ENCODE measurements around the gene MEG3.

MEG3 gene

DNA sequence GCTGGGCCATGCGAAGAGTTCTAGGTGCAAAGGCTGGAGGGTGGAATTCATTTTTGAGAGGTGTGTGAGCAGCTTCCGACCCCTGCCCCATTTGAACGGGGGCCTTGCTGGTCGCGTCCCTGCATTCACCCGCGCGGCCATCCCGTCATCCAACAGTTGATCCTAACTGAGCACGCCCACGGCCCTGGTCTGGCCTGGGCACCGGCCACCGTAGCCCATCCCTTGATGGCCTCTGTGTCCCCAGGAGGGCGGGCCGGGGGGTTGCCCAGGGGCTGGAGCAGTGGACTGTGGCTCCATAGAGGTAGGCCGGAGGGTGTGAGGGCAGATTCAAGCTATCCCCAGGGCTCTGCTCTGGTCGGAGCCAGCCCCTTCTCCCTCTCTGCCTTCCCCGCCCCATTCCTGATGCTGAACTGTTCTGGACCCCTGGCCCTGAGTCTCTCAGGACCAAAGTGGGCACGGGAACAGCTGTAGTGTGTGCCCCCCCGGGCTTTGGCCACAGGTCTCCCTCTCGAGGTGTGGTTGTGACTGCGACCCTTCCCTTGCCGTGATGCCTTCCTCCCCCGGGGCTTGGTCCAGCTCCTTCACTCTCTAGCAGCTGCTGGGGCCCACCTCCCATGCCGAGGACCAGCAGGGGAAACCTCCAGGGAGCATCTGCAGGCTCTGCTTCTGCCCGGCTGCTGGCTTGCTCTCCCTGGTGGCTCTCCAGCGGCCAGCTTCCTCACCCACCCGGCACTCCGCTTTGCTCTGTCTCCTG lies 9.1 kb downstream of the MEG3 start:
- no peak for DNase-seq

- no peak for DNase-seq
Observed at GRCh38 chr14:100835548-100836310, 9.8 kb downstream of the MEG3 start.

DNA sequence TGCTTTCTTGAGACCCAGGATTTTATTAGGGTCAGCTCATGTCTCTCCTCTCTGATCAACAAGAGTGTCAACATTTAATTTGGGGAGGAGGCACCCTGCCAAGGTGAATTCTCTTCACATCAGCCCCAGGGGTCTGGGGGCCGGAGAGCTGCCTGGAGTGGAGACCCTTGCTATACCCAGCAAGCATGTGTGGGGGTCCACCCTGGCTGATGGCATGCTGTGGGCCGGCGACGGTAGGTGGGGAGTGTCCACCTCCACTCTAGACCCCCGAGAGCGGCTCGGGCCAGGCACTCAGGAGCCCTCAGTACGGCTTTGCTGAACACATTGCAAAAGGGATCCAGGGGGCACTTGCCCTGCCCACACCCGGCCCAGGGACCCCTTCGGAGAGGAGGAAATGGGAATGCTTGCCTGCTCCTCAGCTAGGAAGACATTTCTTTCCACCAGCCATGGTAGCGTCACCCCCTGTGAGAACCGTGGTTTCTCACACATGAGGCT lies 10.4 kb downstream of the MEG3 start:
- no peak for DNase-seq

- DNase-seq = no peak
Observed at GRCh38 chr14:100836941-100837804, 11.3 kb downstream of the MEG3 start.

GRCh38 chr14:100837805-100838350 lies 12.0 kb downstream of the MEG3 start:
- DNase-seq = no peak

- no peak for DNase-seq
Observed at GRCh38 chr14:100838493-100839314, 12.8 kb downstream of the MEG3 start.

- no peak for DNase-seq
Observed at GRCh38 chr14:100839315-100839585, 13.3 kb downstream of the MEG3 start.

DNA sequence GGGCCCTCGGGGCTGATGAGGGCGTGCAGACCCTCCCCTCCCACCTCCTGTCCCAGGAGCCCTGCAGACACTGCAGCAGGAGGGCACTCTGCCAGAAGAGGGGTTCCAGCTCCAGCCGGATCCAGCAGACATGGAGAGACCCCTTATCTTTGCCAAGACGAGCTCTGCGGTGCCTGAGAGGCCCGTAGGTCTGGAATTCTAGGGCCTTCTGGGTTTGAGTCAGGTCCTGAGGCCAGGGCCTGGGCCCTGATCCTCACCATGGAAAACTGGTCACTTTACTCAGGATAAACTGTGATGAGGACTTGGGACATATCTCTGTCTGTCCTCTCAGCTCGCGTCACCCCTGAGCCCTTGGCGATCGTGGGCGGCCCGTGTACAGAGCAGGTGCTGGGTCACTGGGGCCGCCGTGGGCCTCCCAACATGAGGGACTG lies 13.8 kb downstream of the MEG3 start:
- no peak for DNase-seq

DNA sequence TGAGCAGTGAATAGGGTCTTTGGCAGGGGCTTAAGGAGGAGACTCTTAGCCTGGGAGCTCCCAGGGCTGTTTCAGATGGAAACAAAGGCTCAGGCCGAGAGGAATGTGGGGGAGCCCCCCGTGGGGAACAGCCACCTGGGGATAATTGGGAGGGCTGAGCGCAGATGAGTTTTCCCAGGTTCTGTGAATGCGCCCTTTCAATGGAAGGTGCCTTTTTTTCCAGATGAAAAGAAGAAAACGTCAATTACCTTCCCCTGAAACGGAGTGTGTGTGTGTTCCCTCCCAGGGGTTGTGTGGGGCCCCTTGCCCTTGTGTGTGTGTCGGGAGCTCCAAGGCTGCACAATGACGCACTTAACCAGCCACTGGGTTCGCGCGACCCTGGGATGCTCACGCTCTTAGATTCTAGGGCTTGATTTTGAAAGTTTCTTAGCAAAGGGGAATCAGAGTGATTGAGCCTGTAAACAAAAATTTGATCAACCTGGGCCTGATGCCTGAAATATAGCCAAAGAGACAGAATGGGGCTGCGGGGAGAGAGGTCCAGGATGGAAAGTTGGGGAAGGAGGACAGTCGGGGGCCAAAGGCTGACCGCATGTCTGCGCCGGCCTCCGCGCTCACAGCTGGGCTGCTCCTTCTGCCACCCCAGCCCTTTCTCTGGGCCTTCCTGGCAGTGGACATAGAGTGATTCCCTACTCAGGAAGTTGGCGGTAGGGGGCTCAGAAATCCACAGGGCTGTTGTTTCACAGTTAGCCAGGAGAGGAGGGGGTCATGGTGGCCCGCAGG lies 14.6 kb downstream of the MEG3 start:
- no peak for DNase-seq

DNA sequence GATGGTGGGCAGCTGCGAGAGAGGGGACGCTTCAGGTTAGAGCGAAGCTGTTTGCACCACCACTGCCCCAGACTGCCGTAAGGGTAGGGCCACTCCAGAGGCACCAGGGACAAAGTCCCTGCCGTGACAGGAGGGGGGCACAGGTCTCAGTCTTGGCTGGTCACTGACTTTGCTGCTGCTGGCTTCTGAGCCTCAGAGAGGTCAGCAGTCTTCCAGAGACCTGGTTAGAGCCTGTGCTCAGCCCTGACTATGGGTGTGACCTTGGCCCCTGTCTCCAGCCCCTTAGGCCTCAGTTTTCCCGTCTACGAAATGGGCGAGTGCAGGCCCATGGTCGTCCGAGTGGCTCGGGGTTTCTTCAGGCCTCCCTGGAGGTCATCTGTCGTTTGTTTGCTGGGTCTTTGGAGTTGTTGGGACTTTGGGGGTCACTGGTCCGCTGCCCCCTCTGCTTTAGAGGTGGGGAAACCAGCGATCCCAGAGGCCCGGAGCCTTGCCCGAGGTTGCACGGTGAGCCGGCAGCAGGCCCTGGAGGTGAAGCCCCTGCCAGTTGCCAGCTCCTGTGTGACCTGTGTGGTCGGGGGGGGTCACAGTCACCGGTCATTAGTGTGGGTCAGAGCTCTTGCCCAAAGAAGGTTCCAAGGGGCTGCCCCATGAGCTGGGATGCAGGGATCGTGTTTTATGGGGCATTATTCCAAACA lies 15.3 kb downstream of the MEG3 start:
- no peak for DNase-seq

DNA sequence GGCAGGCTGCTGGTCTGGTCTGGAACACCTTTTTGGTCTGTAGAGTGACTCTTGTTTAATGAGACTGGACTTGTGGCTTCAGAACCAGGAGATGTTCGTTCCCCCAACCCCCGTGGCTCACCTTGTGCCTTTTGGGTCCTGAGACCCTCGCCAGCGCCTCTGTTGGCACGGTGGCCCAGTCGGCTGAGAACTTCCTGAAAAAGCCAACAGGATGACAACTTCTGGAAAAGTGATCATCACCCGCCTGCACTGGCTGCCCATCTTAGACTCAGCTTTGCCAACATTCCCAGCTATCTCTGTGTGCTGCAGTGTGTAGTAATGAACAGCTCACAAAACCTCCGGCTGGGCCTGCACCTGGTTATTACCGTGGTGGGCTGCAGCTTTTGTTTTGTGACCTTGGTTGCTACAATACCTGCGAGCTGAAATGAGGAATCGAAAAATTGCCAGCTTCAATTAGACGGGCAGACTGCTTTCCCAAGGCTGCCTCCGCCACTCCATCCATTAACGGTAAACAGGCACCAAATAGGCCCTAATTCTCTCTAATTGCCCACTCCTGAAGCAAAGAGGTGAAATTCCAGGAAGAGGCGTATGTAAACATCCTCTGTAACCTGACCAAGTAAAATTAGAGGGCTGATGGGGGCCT lies 16.0 kb downstream of the MEG3 start:
- DNase-seq = no peak

DNA sequence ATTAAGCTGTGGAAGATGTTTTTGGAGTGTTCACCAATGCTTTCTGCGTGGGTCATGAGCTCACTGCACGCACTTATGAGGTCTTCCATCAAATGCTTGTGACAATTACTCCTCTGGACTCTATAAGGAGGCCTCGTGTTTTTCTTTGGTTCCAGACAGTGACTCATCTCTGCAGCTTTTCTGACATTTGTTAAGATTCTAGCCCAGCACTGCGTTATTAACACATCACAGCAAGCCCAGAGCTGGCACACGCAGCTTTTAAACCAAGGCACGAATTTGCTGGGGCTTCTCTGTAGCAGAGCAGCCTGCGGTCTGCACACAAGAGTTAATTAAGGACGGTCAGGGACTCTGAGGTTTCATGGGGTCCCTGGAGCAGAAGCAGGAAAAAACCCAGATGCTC lies 16.9 kb downstream of the MEG3 start:
- no peak for DNase-seq

- DNase-seq = no peak
Observed at GRCh38 chr14:100844082-100844408, 18.1 kb downstream of the MEG3 start.

- DNase-seq = no peak
Observed at GRCh38 chr14:100844421-100844820, 18.5 kb downstream of the MEG3 start.

DNA sequence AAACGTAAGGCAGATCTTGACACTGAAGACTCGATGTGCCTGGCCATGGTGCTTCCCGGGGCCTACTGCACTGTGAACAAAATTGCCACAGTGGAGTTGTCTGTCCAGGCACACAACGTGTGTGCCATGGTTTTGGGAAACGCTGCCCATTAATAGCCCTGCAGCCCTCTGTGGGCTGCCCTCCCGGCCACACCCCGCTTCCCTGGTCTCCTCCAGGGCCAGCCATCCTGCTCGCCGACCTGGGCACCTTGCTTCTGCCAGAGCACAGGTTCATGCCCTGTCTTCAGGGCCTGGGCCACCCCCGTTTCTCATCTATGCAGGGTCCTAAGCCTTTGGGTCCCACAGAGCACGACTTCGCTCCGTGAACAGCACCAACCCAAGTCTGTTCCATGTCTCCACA lies 18.9 kb downstream of the MEG3 start:
- no peak for DNase-seq

- no peak for DNase-seq
Observed at GRCh38 chr14:100845341-100845740, 19.4 kb downstream of the MEG3 start.

DNA sequence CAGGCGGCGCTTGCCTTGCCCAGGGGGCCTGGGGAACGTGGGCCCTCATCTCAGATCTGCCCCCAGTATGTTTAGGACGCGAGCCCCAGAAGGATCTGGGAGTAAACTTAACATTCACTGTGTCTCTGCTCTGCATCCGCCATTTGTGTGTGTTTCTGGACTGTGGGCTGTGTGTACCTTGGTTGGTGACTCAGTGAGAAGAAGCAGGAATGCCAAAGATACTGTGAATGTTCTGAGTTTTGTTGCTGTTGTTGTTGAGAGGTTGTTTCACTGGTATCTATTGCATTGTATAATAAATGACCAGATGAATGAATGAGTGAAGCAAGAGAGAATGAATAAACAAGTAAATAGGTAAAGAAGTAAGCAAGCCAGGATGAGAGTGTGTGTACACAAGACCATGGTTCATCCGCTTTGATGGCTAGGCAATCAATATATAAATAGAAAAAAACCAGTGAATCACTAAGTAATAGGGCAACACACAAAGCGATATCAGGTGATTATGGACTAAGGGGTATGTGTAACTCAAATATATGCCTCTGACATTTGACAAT lies 20.5 kb downstream of the MEG3 start:
- DNase-seq = no peak

DNA sequence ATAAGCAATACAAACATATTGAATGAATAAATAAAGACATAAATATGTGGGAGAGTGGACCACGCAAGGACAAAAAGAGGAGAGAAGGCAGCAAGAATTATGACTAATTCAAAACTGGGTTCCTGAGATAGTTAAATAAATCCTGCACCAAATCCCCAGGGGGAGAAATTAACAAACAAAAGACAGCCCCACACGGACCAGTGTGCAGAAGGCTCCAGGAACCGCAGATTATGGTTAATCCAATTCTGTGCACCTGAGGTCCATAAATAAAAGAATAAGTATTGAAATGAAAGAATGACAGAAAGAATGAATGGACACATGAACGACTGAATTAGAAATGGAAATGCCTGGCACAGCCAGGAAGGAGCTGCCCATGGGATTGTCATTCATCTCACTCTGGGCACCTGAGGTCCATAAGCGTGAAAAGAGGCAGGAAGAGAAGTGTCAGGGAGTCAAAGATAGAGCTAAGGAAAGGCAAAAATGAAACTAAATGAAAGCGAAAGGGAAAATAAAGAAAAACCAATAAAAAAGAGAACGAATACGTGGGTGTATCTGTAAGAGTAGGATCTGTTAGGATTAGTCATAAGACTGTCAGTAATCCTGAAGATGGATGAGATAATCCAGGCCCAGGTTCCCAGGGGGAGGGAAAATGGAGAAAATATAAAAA lies 23.3 kb downstream of the MEG3 start:
- no peak for DNase-seq

GRCh38 chr14:100850841-100851585 lies 25.1 kb downstream of the MEG3 start:
- no peak for DNase-seq

All from DMS 273 treated with DMSO at 0.1 percent for 48 hours (cell line).